Measurements from ENCODE around the gene NPAS3. TPM values are rescaled to one million over a fixed set of nuclear protein-coding genes. Genes with fewer than 3 reads are reported as not detected.

The NPAS3 gene
- total RNA-seq, 6 experiments from 2014 or later, result 0.11 to 0.83 (median 0.21) TPM; not detected in 2

DNA sequence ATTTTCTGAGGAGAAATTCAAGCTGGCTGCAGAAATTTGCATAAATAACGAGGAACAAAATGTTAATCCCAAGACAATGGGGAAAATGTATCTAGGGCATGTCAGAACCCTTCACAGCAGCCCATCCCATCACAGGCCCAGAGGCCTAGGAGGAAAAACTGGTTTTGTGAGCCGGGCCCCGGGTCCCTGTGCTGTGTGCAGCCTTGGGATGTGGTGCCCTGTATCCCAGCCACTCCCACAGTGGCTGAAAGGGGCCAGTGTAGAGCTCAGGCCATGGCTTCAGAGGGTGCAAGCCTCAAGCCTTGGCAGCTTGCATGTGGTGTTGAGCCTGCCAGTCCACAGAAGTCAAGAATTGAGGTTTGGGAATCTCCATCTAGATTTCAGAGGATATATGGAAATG, 57.7 kb downstream of the NPAS3 start:
- DNase-seq (no peak), ATAC-seq (no peak)
- Histone ChIP-seq H3K4me3 (no peak overlapping the region), H3K36me3 (no peaks in the 10 kb centered on the region), H3K27ac (no peak overlapping the region), H3K27me3 (no peaks in the 10 kb centered on the region), H3K4me1 (no peaks in the 10 kb centered on the region), H3K9me3 (no peaks in the 10 kb centered on the region)
- WGBS (ENCODE audit: insufficient coverage, low coverage, low lambda C conversion rate, missing lambda C conversion rate), result 77% methylated on average over 1 of the region's 3 CpGs
- intact Hi-C loops (cut with DNase I), result no loop called here
- TF ChIP-seq CTCF (IDR thresholded peaks at IDR 0.05), result no peak
- no peak for TF ChIP-seq POLR2A (IDR thresholded peaks at IDR 0.05)

DNA sequence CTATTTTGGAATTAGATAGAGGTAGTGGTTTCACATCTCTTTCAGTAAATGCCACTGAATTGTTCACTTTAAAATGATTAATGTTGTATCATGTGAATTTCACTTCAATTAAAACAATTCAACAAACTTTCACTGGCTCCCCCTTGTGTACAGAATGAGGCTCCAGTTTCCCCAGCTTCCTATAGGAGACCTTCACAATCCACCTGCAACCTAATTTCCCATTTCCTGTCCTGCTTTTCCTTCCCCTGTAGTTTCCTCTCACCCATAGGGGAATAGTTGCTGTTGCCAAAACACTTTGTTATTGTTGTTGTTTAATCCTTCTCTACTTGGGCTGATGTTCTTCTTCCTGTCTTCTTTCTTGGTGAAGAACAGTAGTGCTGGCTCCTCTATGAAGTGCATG, 59.8 kb downstream of the NPAS3 start:
- Histone ChIP-seq H3K4me3 (no peak overlapping the region), H3K36me3 (no peaks in the 10 kb centered on the region), H3K27me3 (no peaks in the 10 kb centered on the region), H3K4me1 (no peaks in the 10 kb centered on the region), H3K27ac (no peak overlapping the region), H3K9me3 (no peaks in the 10 kb centered on the region)
- DNase-seq (no peak), ATAC-seq (peak; percentile 47 to 73 (median 62))
- TF ChIP-seq POLR2A (IDR thresholded peaks at IDR 0.05) (no peak), CTCF (IDR thresholded peaks at IDR 0.05) (peak; percentile 49 to 66 (median 58))
- intact Hi-C loops (cut with DNase I), result no loop called here

- Histone ChIP-seq H3K36me3 (no peaks in the 10 kb centered on the region), H3K27ac (no peak overlapping the region), H3K4me3 (no peak overlapping the region), H3K9me3 (no peaks in the 10 kb centered on the region), H3K27me3 (no peaks in the 10 kb centered on the region), H3K4me1 (no peaks in the 10 kb centered on the region)
- intact Hi-C loops (cut with DNase I), result no loop called here
- ATAC-seq (no peak), DNase-seq (no peak)
- TF ChIP-seq CTCF (IDR thresholded peaks at IDR 0.05), result no peak
- no peak for TF ChIP-seq POLR2A (IDR thresholded peaks at IDR 0.05)
- WGBS (ENCODE audit: insufficient coverage, low coverage, low lambda C conversion rate, missing lambda C conversion rate), result 82% methylated on average over 3 of the region's 3 CpGs
These were observed 71.0 kb downstream of the NPAS3 start for GRCh38 chr14:33009673-33010072.

- DNase-seq, result no peak
- no peak for ATAC-seq
- WGBS (ENCODE audit: insufficient coverage, low coverage, low lambda C conversion rate, missing lambda C conversion rate), result 85% methylated on average over 3 of the region's 3 CpGs
These were observed 71.8 kb downstream of the NPAS3 start for GRCh38 chr14:33010495-33010894.

More at GRCh38 chr14:33010495-33010894, 71.8 kb downstream of the NPAS3 start:
- H3K4me1 ChIP-seq, result no peaks in the 10 kb centered on the region
- H3K27me3 ChIP-seq, result no peaks in the 10 kb centered on the region
- no peak overlapping the region for H3K27ac ChIP-seq
- no peak for TF ChIP-seq POLR2A (IDR thresholded peaks at IDR 0.05)
- TF ChIP-seq CTCF (IDR thresholded peaks at IDR 0.05), result no peak
- intact Hi-C loops (cut with DNase I), result no loop called here
- no peak overlapping the region for H3K4me3 ChIP-seq
- no peaks in the 10 kb centered on the region for H3K9me3 ChIP-seq
- no peaks in the 10 kb centered on the region for H3K36me3 ChIP-seq
